EH (cell line): ENCODE results near the gene DAB1.

ENCODE experiments used
- DNase-seq: peaks from one replicate; pipeline ENCODE4 v3.0.0-alpha.2; 2015; ENCODE audit warnings: low read depth

DAB1 gene

DNA sequence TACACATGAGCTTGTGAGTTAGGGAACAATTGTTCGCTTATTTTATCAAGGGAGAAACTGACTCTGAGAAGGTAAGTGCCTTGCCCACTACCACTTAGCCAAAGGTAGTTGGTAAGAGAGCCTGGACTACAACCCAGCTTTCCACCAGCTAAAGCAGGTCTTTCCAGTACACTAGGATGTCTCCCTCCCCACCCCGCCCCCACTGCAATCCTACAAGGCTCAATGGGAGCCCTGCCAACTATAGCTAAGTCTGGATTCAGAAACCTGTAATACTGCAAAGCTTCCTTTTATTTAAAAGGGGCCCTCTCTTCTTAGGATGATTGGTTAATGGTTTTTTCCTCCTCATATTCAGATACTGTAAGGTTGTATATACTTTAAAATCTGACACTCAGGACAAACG lies 356.0 kb downstream of the DAB1 start:
- DNase-seq, result peak; percentile 7

DNA sequence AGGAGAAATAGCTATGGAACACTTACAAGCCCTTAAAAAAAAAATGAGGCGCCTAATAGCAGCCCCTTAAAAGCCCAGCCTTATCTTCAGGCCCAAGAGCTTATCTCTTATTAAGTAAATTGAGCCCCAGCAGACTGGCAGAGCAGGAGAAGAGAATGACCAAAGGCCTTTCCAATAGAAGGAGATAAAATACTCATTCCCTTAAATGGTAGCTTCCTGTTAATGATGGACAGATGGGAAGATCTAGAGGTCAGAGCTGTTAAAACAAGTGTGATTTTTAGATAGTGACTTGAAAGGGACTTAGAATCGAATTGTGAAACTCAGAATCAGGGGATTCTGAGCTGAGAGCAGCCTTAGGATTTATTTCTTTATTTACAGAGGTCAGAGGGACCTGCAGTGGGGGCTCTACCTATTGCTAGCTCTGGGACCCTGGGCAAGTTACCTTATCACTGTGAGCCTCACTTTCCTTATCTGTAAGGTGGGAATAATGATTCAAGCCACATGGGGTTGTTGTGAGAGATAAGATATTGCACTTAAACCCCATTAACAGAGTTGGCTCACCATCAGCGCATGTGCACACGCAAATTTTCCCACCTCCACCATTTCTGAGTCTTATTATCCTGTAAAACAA lies 356.8 kb downstream of the DAB1 start:
- DNase-seq, result no peak

DNA sequence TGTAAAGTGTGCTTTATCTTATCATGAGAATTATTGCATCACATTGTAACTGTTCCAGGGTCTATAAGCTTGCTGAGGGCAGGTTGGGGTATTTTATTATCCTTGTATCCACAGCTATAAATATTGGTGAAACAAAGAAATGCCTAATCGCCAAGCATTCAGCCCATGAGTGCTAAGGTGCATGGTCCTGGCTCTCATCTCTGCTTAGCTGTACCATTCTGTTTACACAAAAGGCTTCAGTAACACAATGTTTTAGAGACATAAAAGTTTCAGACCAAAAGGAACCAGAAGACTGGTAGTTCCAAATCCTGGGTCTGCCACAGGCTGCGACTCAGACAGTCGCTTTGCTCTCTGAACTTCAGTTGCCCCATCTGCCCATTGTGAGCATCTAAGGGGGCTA lies 358.4 kb downstream of the DAB1 start:
- no peak for DNase-seq

DNA sequence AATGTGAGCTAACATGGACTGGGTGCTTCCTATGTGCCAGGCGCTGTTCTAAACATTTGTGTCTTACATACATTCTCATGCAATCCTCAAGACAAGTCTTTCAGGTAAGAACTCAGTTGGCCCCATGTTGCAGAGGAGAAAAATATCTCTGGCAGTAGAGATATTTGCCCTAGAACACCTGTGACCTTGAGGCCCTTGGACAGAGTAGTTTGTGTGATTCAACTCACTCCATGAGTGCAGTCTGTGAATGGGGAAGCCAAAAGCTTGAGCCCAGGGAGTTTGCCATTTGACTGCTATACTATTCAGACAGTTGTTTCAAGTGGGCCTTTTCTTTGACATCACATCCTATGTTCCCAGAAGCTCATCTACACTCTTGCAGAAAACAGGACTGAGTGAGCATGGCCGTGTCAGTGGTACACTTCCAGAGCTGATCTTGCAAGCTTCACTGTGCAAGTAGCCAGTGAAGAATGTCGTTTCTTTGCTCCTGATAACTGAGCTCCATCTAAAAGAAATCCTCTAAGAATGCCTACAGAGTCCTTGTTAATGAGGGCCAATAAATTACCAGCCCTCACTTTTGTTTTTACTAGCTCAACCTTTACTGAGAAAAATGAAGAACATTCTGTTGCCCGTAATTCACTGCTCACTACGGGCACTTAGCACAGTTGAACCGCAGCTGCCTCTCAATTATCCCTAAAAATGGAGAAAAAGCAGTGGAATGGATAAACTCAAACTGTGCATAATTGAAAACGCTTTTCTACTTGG lies 359.3 kb downstream of the DAB1 start:
- DNase-seq, result no peak

DNA sequence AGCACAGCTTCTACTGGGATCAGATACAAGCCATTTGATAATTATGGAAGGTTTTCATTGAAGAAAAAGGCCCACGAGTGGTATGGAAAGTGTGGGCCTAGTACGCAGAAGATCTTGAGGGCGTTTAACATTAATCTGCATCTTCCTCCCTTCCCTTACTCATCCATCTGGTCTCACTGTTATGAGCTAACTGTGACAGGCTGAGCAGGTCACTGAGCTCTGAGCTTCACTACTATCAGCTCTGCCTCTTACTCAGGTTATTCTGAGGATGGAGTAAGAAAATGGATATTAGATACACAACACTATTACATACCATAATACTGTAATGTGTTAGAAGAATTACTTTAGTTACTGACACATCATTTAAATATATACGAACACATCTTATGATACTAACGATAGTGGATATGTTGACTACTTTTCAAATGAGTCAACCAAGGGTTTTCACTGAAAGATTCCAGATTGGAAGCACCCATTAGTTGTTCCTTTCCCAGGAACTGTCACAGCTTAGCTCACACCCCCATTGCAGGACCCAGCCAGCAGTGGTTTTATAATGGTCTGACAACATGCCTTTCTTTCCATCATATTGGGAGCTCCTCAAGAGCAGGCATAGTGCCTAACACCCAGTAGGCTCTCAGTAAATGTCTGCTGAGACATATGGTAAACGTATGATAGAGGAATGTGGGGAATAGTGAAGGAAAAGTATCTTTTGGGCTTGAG lies 360.3 kb downstream of the DAB1 start:
- peak; percentile 70 for DNase-seq

DNA sequence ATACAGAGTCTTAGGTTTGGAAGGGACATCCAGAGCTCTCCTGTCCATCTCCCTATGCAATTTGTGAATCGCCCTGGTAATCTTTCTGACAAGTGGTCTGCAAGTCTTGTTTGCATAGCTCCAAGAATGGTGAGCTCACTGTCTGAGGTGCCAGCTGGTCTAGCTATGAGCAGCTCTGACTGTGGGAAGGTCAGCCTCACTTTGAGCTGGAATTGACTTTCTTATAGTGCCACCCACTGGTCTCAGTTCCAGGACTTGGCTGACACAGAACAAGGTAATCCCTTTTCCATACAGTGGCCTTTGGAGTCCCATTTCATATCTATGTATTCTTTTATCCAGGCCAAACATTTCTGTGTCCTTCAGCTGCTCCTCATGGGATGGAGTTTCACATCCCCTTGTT lies 362.5 kb downstream of the DAB1 start:
- DNase-seq, result peak; percentile 72

DNA sequence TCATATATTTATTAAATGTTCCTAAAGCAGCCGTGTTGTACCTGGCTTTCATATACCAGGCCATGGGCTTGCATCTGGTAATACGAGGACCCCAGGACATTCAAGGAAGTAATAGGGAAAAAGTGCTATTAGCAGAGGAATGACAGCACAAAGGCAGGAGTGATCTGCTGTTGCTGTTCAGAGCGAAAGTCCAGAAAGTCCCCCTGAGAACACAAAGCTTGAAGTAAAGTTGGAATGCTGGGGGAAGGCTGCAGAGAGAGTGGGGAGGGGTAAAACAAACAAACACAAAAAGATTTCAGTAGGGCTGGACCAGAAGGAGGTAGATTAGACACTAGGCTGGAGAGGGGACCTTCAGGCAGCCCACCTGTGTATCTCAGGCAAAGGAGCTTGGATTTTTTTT lies 363.4 kb downstream of the DAB1 start:
- no peak for DNase-seq

DNA sequence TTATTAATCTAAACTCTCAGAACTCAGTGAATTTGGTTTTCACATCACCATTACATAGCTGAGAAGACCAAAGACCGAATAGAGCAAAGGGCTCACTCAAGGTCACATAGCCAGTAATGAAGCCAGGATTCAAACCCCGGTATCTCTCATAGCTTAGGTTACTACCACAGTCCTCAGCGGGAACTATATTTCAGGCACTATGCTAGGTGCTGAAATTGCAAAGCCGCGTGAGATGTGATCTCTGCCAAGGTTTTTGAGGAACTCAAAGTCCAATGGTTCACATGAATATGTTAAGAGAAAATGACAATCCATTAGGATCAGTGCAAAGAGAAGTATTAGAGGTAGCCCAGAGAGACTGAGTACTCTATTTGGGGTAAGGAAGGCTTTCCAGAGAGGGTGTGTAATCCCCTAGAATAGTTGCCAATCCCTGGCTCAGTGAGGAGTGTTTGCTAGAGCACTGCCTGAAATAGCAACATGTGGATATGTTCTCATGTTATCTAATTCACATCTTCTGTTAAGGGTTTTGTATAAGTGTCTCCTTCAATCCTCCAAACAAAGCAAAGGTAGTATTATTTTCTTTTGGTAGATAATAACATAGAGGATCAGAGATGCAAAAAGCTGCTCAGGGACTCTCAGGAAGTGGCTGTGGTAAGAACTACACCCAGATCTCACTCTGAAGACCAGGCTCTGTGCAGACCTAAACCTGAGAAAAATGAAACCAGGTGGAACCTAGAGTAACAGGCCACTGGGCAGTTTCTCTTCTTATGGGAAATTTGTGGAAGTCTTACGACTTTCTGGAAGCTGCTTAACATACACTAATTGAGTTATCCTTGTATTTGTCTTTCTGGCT lies 365.0 kb downstream of the DAB1 start:
- DNase-seq, result no peak

DNA sequence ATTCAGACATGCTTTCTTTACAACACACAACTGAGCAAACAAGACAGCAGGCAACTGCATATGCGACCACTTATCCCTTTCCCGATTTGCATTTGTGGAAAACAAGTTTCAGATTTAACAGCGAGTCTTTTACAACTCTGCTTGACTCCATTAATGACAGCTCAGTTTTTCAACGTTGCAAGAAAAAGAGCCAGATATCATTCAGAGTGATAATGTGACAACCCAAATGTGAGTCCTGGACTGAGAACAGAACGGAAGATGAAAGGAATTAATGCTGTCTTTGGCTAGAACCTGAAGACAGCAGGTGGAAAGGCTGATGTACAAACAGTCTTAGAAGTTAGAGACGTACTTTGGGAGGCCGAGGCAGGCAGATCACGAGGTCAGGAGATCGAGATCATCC lies 375.0 kb downstream of the DAB1 start:
- no peak for DNase-seq

DNA sequence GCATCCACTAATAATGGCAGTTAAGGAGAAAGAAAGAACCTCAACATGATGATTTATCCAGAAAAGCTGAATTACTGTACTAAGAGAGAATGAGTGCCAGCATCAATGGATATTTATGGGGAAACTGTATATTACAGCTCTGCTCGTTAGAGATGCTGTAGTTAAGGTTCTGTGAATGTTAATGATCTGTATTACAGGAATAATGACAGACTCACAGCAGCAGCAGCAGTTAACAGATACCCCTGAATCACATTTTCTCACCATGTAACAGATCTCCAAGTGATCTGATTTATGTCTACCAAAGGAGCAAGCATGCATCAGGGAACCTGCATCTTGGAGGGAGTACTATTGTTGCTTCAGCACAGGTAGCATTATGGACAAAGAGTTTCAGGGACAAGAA lies 377.4 kb downstream of the DAB1 start:
- no peak for DNase-seq

DNA sequence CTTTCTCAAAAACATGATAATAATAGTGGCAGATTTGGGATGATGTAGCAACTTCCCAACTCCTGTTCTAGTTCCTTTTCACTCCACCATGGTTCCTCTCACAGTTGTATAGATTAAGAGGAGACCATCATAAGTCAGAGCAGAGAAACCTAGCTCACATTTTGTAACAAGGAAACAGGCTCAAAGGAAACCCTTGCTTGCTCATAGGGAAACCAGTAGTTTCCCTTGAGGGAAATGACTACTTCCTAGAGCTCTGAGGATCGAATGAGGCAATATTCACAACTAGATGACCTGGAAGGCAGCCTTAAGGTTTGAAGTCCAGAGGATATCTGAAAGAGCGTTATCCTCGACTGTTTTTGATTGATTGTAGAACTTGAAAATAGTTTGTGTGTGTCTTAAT lies 382.0 kb downstream of the DAB1 start:
- no peak for DNase-seq

DNA sequence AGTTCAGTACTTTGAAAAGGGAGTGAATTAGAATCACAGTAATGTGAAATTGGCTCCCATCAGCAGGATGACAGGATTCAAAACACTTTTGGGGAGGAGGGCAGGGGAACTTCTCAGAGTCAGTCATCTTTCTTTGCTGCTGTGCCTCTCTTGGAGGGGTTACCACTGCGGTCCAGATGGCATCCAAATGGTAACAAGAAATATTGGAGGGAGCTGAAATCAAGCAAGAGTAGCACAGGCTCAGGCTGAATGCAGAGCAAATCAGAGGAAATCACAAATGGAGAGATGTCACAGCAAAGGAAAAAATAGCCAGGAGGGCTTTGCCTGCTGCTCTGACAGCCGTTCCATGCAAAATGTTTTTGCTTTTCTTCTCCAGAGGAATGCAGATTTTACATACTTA lies 383.0 kb downstream of the DAB1 start:
- DNase-seq, result no peak

DNA sequence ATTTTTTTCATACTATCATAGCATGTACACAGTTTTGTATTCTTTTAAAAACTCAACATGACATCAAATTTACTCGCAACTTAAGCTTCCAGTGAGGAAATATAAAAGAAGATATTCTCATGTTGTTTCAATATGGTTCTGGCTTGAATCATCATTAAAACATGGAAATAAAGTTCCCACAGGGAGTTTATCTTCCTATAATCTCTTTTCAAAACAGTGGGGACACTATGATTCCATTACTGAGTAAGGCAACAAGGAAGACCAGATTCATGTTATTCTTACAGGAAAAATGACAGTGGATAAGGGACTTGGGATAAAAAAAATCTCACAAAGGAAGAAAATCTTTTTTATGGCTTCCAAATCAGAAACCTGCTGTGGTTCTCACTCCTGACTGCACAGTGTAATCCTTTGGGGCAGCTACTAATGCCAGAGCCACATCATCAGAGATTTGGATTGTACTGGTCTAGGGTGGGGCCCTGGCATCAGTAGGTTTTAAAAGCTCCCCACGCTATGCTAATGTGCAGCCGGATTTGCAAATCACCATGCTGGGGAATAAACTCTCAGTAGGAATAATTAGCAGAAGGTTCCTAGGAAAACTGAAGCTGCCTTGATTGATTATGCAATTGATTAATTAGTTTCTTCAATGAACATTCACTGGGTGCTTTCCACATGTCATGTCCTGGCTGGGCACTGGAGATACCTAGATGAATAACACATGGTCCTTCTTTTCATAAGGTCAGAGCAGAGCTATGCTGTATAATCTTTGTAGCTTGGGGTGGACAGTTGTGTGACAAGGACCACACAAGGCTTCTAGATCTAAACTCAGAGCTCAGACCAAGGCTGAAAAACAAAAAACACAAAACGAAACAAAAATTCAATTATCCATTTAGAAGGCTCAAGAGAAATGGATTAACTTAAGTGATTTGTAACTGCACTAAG lies 386.9 kb downstream of the DAB1 start:
- peak; percentile 77 for DNase-seq

DNA sequence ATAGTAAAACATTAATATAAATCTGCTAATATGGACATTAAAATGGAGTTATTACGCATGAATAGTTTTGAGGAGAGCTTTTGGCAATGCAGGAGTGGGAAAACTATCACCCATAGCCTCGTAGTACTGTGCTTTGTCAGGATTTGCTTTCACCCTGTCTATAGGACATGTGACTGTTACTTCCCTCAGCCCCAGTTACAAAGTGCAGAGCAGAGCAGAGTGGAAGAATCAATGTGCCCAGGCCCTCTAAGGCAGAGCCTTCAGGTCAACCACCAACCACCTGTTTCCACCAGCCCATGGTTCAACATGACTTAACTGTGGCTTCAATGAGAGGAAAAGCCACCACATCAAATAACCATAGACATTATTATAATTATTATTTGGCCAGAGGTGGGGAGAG lies 389.1 kb downstream of the DAB1 start:
- DNase-seq, result no peak

DNA sequence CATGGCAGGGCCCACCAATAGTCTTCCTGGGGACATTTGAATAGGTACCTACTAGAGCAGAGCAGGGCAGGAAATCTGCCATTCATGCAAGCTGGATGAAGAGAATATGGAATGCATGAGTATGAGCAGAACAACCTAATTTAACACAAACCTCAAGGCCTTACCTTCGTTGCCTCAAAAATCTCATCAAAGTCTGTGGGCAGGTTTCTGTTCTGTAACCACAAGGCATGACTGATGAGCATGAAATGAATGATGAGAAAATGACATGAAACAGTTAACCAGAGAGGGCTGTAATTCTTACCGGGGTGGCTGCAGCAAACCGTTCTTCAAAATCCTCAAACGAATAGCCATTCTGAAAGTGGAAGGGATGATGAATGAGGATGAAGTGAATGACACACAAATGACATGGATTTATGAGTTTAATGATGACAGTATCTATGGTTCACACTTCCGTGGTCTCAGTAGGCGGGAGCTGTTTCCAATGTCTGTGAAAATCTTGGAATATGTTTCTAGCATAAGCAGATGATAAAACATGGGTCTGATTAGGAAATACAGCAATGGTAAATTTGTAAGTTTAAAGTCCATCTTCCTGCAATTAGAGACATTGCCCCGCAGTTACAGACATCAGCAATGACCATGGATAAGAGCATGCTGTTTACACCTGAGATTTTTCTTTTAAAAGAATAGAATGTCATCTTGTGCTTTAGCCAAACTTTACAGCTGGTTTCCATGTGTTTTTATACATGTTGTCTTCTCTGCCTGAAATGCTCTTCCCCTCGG lies 390.4 kb downstream of the DAB1 start:
- no peak for DNase-seq

DNA sequence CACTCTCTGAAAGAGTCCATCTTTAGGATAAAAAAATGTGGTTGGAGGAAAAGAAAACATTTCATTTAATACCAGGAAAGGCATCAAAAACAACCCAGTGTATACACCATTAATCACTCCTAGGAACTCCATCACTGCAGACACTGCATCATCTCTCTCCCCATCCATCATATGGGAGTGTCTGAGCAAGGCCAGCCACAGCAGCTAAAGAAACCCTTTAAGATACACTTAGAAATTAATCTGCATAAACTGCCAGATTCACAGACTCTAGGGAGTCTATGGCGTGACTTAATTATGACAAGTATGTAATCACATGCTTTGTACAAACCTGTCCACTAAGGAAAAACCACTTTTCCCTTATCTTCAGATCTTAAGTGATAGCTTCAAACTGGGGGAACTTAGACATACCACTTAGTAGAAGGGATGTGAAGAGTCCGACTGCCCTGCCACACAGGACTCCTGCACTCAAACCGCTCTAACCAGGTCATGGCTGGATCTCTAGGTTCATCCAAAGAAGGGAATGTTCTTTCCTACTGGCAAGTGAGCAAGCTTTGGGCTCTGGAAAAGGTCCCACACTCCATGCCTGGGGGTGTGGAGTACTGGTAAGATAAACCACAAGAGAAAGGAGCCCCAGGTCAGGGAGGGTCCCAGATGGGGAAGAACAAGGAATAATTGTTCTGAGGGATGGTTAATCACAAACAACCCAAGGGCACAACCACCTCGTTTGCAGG lies 397.1 kb downstream of the DAB1 start:
- DNase-seq, result peak; percentile 47

DNA sequence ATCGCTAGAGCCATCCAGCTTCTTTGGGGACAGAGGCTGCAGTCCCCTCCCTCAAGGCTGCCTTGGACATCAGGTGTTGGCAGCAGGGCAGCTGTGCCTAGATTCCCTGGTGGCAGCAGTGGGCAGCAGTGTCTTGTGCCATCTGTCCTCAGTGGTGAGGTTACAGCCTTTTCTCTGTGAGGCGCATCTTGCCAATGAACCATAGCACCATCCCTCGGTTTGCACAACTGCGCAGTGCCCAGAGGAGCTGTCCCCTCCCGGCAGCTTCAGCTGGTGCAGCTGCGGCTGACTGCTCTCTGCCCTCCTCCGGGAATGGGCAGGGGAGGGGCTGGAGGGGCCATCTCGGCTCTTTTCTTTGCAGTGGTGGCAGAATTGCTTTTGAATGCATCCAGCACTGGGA lies 399.0 kb downstream of the DAB1 start:
- no peak for DNase-seq

DNA sequence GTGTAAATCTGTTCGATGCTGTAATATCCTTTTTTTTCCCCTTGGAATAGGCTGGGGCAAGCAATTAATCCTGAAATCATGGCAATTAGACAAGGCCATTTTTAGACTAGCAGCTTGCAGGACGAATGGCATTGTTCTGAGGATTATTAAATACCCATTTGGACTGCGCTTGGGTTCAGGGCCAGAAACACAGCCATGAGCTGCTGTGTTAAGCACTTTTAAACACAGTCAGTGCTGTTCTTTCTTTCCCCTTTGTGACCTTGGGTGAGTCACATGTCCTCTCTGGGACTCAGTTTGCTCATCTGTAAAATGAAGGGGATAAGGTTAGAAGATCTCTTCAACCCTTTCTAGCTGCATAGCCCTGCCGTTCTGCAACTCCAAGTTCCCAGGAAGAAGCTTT lies 399.4 kb downstream of the DAB1 start:
- no peak for DNase-seq

DNA sequence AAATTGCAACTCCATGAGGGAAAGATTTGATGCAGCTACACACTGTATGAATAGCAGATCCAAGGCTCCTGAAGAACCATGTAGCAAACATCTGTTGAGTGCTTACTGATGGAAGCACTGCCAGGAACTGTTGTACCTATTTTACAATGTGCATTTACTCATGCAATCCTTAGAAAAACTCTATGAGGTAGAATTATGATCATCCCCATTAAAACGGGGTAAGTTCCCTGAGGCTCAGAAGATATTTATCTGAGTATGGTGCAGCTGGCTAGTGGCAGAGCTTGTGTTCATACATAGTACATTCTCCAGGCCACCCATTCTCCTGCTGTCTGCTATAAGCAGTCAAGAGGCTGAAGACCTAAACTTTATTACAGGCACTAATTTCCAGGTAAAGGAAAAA lies 403.6 kb downstream of the DAB1 start:
- no peak for DNase-seq
